H1 (cell line): Measurements from ENCODE around the gene JAKMIP2. TPM values are rescaled to one million over a fixed set of nuclear protein-coding genes. Genes with fewer than 3 reads are reported as not detected.

Source experiments
- HDAC6 ChIP-seq: IDR thresholded peaks from one replicate; pipeline ENCODE4 v1.7.1; 2012; ENCODE audit warnings: low read depth, mild to moderate bottlenecking, inconsistent platforms, low read length, moderate library complexity
- NANOG ChIP-seq: IDR thresholded peaks from 2 replicates; pipeline ENCODE4 v1.6.1; 2011; ENCODE audit warnings: low read length, low read depth, mild to moderate bottlenecking, inconsistent platforms; ENCODE audit not compliant: insufficient read depth, poor library complexity, severe bottlenecking
- RNF2 ChIP-seq: fragments of 200-900, 300-1000 bp; sonication (generic); IDR thresholded peaks from 2 replicates; pipeline ENCODE4 v1.7.1; 2016; ENCODE audit warnings: borderline replicate concordance, low read depth, mild to moderate bottlenecking, antibody characterized with exemption, low read length; ENCODE audit not compliant: poor library complexity, severe bottlenecking; ENCODE audit errors: missing control alignments
- SIX5 ChIP-seq: IDR thresholded peaks from 2 replicates; pipeline ENCODE4 v1.6.1; 2011; ENCODE audit warnings: mild to moderate bottlenecking, low read depth, low read length
- polyA plus RNA-seq, 7 experiments: library from polyadenylated mRNA; depleted of rRNA in 3 of 7; stranded (reverse) in 5 of 7; unstranded in 2 of 7; fragments of >200 nt in 5 of 7; fragments of 200-250 nt in 2 of 7; gene quantifications; 1 replicate in 5 of 7; 2 replicates in 1 of 7; 4 replicates in 1 of 7; pipeline versions ENCODE4 v1.2.1 to v1.2.3, GENCODE V29; 2011 to 2013; ENCODE audit warnings: missing spikeins in 2 of 7, mixed read lengths in 2 of 7
- total RNA-seq: library from RNA; stranded (reverse); fragmentation: NEBNext Ultra II Directional; extraction: Animal tissue kit (Norgen Biotek cat#: 25700); gene quantifications from 2 replicates; pipeline ENCODE4 v1.2.1, GENCODE V29; 2021

The JAKMIP2 gene
- total and polyA plus RNA-seq, 2 of the 8 experiments (the other 6 are each of a cell fraction or from before 2014, with no cell fraction given): 2.4 to 13.6 TPM

- no peak for TF ChIP-seq HDAC6
- TF ChIP-seq RNF2: no peak
- TF ChIP-seq SIX5: no peak
- no peak for TF ChIP-seq NANOG
Observed at GRCh38 chr5:147796556-147797308, 14.2 kb upstream of the JAKMIP2 start (continued).
